ENCODE results near the gene MRPL11.

The MRPL11 gene

GRCh38 chr11:66477263-66478201 lies 38.9 kb upstream of the MRPL11 start:
- no peak for TF ChIP-seq CTCF (IDR thresholded peaks at IDR 0.05; ENCODE audit: insufficient read depth, low read depth, low read length, missing control alignments)
- no peak overlapping the region for H3K4me3 ChIP-seq (ENCODE audit: low read depth, low read length)
- DNase-seq (ENCODE audit: low read depth) = no peak

GRCh38 chr11:66476841-66477251 lies 38.2 kb upstream of the MRPL11 start:
- no peak overlapping the region for H3K4me3 ChIP-seq (ENCODE audit: low read depth, low read length)
- no peak for DNase-seq (ENCODE audit: low read depth)
- TF ChIP-seq CTCF (IDR thresholded peaks at IDR 0.05; ENCODE audit: insufficient read depth, low read depth, low read length, missing control alignments) = no peak

GRCh38 chr11:66476173-66476840 lies 37.7 kb upstream of the MRPL11 start:
- H3K4me3 ChIP-seq (ENCODE audit: low read depth, low read length) = no peak overlapping the region
- no peak for DNase-seq (ENCODE audit: low read depth)
- no peak for TF ChIP-seq CTCF (IDR thresholded peaks at IDR 0.05; ENCODE audit: insufficient read depth, low read depth, low read length, missing control alignments)

GRCh38 chr11:66475349-66476172 lies 36.9 kb upstream of the MRPL11 start:
- DNase-seq (ENCODE audit: low read depth) = no peak
- H3K4me3 ChIP-seq (ENCODE audit: low read depth, low read length) = no peak overlapping the region
- TF ChIP-seq CTCF (IDR thresholded peaks at IDR 0.05; ENCODE audit: insufficient read depth, low read depth, low read length, missing control alignments) = no peak

GRCh38 chr11:66473608-66474515 lies 35.2 kb upstream of the MRPL11 start:
- H3K4me3 ChIP-seq (ENCODE audit: low read depth, low read length) = no peak overlapping the region

More at GRCh38 chr11:66473608-66474515, 35.2 kb upstream of the MRPL11 start:
- DNase-seq (ENCODE audit: low read depth) = no peak
- no peak for TF ChIP-seq CTCF (IDR thresholded peaks at IDR 0.05; ENCODE audit: insufficient read depth, low read depth, low read length, missing control alignments)
